HG02840 (cell line): Measurements from ENCODE around the gene ZC2HC1B.
A peak's percentile ranks its signal among the peaks of the same experiment; 100 is the strongest.
"Not testable (repeated sequence)": the region's sequence is repeated elsewhere in the genome, so short reads cannot be mapped to it uniquely, and the experiment has no call there.

Experiments
- ATAC-seq: cut with Tn5 transposase; IDR thresholded peaks from one replicate; pipeline ENCODE4 v1.9.1; 2021; ENCODE audit warnings: mild to moderate bottlenecking, moderate library complexity, moderate number of reproducible peaks; ENCODE audit not compliant: unreplicated experiment, low FRiP score

Gene ZC2HC1B

GRCh38 chr6:143864234-143864633 is at the start of gene ZC2HC1B:
ZC2HC1B (plus strand) TSS chr6:143864474; CDS start chr6:143864540, 66 bp downstream.
- ATAC-seq: no peak

DNA sequence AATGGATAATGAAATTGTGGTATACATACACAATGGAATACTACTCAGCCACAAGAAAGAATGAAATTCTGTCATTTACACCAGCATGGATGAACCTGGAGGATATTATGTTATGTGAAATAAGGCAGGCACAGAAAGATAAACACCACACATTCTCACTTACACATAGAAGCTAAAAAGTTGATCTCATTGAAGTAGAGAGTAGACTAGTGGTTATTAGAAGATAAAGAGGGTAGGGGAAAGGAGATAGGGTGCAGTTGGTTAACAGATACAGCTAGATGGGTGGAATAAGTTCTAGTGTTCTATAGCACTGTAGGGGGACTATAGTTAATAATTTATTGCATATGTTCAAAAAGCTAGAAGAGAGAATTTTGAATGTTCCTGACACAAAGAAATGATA is 46.7 kb upstream of the ZC2HC1B start:
- no peak for ATAC-seq

DNA sequence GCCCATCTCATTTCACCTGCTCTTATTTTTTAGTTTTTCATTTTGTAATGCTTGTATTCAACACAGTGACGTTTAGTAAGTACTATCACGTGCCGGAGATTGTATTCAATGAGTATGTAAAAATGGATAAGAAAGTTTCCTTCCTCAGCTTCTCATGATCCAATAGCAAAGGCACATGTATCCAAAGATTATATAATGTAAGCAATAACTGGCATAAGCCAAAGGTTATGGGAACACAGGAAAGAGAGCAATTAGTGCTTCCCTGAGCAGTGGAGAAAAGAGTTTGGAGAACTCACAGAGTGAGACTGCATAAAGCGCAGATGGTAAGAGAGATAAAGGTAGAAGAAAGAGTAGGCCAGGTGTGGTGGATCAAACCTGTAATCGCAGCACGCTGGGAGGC is 42.9 kb upstream of the ZC2HC1B start:
- no peak for ATAC-seq

- ATAC-seq: no peak
Observed at GRCh38 chr6:143822584-143823024, 41.7 kb upstream of the ZC2HC1B start.

- ATAC-seq: no peak
Observed at GRCh38 chr6:143823548-143823947, 40.7 kb upstream of the ZC2HC1B start.

DNA sequence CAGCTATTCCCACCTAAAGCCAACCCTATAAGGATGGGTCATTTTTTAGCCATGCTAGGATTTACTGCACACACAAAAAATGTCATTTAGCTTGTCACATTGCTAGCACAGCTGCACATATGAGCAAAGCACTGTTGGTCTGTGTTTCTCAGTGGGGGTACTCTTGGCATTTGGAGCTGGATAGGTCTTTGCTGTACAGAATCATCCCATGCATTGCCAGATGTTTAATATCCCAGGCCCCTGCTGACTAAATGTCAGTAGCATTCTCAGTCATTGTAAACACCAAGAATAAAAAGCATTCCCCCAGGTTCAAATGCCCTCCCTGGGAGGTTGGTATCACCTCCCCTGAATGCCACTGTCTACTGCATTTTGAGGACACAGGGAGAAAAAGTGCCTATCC is 35.7 kb upstream of the ZC2HC1B start:
- ATAC-seq: no peak

DNA sequence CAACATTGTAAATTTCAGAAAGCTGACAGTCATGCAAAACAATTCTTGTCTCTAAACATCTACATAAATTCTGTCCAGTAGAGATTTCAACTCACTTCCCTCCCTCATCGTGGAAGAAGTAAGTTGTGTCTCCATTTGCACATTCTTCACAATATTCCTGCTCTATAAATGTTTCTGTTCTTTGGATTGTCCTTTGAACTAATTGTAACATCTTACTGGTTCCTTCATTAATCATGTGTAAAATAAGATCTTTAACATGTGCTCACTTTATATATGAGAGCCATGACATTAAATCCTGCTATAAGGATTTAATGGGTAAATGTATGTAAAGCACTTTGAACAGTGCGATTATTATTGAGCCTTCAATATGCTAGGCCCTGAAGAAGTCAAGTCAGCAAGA is 28.1 kb upstream of the ZC2HC1B start:
- no peak for ATAC-seq

- ATAC-seq: no peak
Observed at GRCh38 chr6:143838395-143838794, 25.9 kb upstream of the ZC2HC1B start.

GRCh38 chr6:143839196-143839595 is 25.1 kb upstream of the ZC2HC1B start:
- no peak for ATAC-seq

- ATAC-seq: no peak
Observed at GRCh38 chr6:143840595-143841265, 23.5 kb upstream of the ZC2HC1B start.

DNA sequence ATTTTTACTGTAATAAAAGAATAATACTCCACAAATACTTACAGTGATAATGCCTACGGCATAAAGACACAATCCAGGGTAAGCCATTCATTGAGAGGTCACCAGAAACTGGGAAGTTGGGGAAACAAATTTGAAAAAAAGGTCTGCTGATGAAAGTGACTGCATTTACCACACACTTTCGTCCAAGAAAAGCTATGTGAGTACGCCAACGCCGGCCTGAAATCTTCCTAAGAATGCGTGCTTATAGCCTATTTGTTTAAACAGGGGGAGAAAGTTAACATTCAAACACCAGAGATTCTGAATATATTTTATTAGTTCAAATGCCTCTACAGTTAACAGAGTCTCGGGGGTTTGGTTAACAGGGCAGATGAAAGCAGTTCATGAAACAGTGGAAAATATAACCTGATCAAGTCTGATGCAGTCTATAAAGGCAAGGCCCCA is 21.8 kb upstream of the ZC2HC1B start:
- ATAC-seq: no peak

DNA sequence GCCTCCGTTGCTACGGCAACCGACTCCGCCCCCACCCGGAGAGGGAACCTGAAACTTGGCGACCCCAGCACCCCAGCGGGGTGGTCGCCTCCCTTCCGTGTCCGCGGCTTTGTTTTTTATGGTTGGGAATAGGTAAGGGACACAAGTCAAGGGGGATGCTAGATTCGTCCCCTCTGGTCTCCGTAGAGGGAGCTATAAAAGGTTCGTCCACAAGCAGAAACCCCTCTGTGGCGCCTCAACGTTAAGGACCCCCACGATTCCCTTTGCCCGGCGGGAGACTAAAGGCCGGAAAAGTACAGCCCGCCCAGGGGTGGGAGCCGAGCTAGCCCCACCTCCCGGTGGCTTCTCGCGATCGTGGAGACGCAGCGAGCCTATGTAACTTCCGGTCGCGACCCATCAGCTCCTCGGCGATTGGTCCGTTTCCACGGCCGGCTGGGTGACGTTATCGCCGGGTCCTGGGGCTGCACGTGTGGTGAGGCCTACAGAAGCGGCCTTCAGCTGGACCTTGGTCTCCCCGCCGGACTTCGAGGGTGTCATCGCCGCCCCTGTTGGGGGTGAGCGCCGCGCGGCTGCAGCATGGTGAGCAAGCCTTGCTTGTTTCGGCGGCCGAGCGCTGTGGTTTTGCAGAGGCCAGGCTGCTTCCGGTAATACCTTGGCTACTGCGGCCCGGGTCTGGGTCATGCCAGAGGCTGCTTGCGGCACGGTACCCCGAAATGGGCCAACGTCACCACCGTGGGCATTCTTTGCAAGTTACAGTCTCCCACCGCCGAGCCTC is 21.2 kb upstream of the ZC2HC1B start, which contains the start of gene LTV1:
TSS of gene LTV1 (plus strand) at position 437 of the 775 bp plus-strand sequence. CDS start at position 577, 140 bp downstream.
- peak; percentile 99 for ATAC-seq

DNA sequence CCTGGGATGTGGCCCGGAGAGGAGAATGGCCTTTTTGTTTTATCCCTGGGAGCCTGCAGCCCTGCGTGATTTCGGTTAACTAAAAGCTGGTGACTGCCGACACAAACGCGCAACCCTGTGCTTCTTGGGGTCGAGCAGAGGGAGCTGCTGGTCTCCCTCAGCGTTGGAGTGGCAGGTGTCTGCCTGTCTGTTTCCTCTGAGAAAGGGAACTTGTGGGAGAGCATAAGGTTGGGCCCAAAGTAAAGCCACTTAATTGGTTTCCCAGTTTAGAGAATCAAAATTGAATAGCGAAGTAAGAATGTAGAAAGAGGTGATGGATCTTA is 20.6 kb upstream of the ZC2HC1B start:
- ATAC-seq: peak; percentile 5

DNA sequence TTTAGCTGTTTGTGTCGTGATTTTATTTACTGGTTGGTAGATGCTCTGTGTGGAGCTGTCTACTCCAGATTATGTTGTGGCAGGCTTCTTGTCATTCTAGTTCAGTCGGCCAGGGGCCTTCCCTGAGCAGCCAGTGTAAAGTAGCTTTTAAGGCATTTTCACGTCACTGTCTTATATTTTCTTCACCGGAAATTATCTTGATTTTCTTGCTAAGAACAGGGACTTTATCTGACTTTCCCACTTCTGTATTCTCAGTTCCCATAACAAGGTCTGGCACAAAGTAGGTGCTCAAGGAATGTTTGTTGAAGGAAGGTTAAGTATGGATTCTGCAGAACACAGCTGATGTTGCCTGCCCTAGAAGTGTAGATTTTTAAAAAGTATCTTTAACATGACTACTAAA is 20.3 kb upstream of the ZC2HC1B start:
- ATAC-seq: no peak

GRCh38 chr6:143845033-143845432 is 19.2 kb upstream of the ZC2HC1B start:
- ATAC-seq: no peak

- not testable (repeated sequence) for ATAC-seq
Observed at GRCh38 chr6:143851706-143852105, 12.6 kb upstream of the ZC2HC1B start.

DNA sequence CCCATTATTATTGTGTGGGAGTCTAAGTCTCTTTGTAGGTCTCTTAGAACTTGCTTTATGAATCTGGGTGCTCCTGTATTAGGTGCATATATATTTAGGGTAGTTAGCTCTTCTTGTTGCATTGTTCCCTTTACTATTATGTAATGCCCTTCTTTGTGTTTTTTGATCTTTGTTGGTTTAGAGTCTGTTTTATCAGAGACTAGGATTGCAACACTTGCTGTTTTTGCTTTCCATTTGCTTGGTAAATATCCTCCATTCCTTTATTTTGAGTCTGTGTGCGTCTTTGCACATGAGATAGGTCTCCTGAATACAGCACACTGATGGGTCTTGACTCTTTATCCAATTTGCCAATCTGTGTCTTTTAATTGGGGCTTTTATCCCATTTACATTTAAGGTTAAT is 9.2 kb upstream of the ZC2HC1B start:
- not testable (repeated sequence) for ATAC-seq

GRCh38 chr6:143856762-143857161 is 7.5 kb upstream of the ZC2HC1B start:
- ATAC-seq: not testable (repeated sequence)

- no peak for ATAC-seq
Observed at GRCh38 chr6:143857651-143858050, 6.6 kb upstream of the ZC2HC1B start.

DNA sequence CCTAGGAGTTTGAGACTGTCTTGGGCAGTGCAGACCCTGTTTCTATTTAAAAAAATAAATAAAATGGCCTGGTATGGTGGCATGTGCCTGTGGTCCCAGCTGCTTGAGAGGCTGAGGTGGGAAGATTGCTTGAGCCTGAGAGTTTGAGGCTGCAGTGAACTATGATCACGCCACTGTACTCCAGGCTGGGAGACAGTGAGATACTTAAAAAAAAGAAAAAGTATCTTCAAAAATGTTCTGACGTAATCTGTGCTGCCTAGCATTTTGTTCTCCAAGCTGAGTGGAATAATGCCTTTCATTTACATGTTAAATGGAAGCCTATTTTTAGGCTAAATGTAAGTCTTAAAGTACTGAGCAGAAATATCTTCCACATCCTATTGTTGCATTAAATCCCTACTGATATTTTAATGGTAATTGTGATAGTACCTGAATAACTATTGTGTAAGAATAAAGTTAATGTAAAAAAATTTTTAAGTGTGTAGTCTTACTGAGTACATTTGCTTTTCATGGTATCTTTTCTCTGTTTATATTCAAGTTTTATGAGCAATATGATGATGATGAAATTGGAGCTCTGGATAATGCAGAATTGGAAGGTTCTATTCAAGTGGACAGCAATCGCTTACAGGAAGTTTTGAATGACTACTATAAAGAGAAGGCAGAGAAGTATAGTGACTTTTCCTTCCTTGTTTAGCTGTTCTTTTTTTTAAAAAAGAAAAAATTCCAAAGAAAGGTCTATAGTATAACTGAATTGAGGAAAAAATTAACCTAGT is 4.2 kb upstream of the ZC2HC1B start:
- no peak for ATAC-seq

DNA sequence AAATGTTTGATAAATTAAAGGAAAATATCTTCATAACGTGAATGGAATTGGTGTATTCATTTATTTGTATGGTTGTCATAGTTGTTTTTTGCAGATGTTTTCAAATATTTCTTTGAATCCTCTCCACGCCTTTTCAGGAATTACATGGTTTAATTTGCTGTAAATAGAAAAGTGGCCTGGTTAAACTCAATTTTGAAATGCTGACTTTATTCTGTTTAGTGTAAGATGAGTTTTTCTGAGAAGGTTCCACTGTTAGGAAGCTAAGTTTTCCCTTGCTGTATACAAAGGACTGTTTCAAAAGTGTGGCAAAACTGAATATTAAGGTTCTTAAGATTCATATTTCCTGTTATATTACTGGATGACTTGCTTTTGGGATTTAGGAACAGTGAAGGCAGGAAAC is 503 bp upstream of the ZC2HC1B start:
- no peak for ATAC-seq
